GM21360 (cell line): ENCODE results near the gene WDHD1.
"Not testable (repeated sequence)": the region's sequence is repeated elsewhere in the genome, so short reads cannot be mapped to it uniquely, and the experiment has no call there.

Experiments used
- ATAC-seq: cut with Tn5 transposase; IDR thresholded peaks from one replicate; pipeline ENCODE4 v1.9.1; 2021; ENCODE audit warnings: mild to moderate bottlenecking, moderate library complexity; ENCODE audit not compliant: unreplicated experiment

WDHD1 gene

GRCh38 chr14:54909817-54910558, 116.9 kb downstream of the WDHD1 start:
- ATAC-seq: no peak

GRCh38 chr14:54908973-54909372, 117.9 kb downstream of the WDHD1 start:
- ATAC-seq: not testable (repeated sequence)

GRCh38 chr14:54908190-54908589, 118.7 kb downstream of the WDHD1 start:
- no peak for ATAC-seq

GRCh38 chr14:54906075-54906474, 120.8 kb downstream of the WDHD1 start:
- no peak for ATAC-seq

- peak; percentile 84 for ATAC-seq
These were observed 124.1 kb downstream of the WDHD1 start, which contains the start of gene GCH1 for GRCh38 chr14:54902521-54903420. Gene GCH1 (minus strand): TSS chr14:54902826. CDS start chr14:54902663, 163 bp downstream.

- peak; percentile 42 for ATAC-seq
These were observed 124.8 kb downstream of the WDHD1 start for GRCh38 chr14:54902143-54902520.

GRCh38 chr14:54901380-54902142, 125.3 kb downstream of the WDHD1 start:
- ATAC-seq: no peak

GRCh38 chr14:54899573-54899972, 127.3 kb downstream of the WDHD1 start:
- no peak for ATAC-seq

GRCh38 chr14:54897809-54898555, 128.9 kb downstream of the WDHD1 start:
- ATAC-seq: not testable (repeated sequence)

- ATAC-seq: no peak
These were observed 131.2 kb downstream of the WDHD1 start for GRCh38 chr14:54895683-54896082.

- no peak for ATAC-seq
These were observed 131.9 kb downstream of the WDHD1 start for GRCh38 chr14:54894995-54895394.

GRCh38 chr14:54893151-54893760, 133.6 kb downstream of the WDHD1 start:
- ATAC-seq: no peak

GRCh38 chr14:54891471-54892245, 135.2 kb downstream of the WDHD1 start:
- no peak for ATAC-seq

GRCh38 chr14:54890788-54891187, 136.1 kb downstream of the WDHD1 start:
- peak; percentile 72 for ATAC-seq

GRCh38 chr14:54889919-54890318, 137.0 kb downstream of the WDHD1 start:
- no peak for ATAC-seq
